Putamen (tissue), 1 donor: ENCODE results near the gene RACGAP1.

Experiments used
- DNase-seq: peaks from one replicate; pipeline ENCODE4 v3.0.0-alpha.2; 2016; ENCODE audit warnings: low spot score

Gene RACGAP1, protein sequence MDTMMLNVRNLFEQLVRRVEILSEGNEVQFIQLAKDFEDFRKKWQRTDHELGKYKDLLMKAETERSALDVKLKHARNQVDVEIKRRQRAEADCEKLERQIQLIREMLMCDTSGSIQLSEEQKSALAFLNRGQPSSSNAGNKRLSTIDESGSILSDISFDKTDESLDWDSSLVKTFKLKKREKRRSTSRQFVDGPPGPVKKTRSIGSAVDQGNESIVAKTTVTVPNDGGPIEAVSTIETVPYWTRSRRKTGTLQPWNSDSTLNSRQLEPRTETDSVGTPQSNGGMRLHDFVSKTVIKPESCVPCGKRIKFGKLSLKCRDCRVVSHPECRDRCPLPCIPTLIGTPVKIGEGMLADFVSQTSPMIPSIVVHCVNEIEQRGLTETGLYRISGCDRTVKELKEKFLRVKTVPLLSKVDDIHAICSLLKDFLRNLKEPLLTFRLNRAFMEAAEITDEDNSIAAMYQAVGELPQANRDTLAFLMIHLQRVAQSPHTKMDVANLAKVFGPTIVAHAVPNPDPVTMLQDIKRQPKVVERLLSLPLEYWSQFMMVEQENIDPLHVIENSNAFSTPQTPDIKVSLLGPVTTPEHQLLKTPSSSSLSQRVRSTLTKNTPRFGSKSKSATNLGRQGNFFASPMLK

DNA sequence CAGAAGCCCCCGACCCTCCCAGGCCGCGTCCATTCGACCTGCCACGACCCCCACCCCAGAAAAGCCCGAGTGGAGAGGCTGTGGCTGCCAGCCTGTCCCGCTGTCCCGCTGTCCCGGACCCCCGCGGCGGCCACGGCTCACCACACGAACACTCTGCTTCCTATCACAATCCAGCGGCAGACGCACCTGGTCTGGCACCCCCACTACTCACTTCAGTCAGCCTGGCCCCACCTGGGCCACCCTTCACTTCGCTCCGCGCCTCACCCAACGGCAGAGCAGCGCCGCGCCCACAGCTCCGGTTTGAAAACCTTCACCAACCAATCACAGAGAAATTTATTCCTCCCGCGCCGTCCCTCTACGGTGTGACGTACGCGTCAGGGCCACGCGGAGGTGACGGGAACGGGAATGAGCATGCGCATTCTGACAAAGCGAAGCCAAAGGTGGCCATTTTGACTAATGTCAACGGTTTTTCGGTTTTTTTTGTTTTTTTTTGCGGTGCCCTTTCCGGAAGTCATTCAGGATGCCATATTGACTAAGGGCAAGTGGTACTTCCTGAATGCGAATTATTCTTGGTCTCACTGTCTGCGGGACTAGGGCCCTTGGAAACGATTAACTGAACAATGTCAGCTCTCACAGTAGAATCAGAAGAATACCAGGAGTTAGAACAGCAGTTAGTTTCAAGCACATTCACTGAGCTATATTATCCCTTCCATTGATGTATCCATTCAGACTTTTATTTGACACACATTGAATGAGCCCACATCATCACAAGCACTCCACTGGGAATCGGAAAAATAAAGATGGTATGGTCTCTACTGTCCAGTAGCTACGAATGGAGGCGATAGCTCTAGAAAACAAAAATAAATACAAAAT lies at the start of gene RACGAP1:
RACGAP1 (minus strand) TSS at position 308 of the 873 bp plus-strand sequence. CDS start 8,779 bp downstream, outside the sequence.
- DNase-seq = peak; percentile 97

DNA sequence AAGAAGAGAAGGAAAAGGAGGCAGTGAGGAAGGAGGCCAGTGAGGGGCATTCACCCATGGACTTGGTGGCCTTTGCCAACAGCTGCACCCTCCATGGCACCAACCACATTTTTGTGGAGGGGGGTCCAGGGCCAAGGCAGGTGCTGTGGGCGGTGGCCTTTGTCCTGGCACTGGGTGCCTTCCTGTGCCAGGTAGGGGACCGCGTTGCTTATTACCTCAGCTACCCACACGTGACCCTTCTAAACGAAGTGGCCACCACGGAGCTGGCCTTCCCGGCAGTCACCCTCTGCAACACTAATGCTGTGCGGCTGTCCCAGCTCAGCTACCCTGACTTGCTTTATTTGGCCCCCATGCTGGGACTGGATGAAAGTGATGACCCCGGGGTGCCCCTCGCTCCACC lies 48.4 kb upstream of the RACGAP1 start:
- DNase-seq = no peak

DNA sequence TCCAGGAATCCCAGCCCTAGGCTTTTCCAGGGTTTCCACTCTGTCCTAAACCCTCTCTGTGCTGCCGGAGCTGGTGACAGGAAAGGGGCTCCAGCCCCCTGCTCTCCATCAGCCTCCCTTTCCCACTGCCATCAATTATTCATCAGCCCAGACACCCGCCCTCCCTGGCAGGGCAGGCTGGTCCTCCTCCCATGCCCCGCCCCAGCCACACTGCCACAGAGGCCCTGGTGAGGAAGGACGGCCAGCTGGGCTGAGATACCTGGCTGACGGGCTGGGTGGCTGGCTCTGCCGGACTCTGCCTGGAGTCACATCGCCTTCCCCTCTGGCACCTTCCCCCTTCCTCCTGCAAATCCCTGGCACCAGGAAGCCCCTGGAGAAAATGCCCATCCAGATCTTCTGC lies 47.9 kb upstream of the RACGAP1 start:
- DNase-seq = no peak

DNA sequence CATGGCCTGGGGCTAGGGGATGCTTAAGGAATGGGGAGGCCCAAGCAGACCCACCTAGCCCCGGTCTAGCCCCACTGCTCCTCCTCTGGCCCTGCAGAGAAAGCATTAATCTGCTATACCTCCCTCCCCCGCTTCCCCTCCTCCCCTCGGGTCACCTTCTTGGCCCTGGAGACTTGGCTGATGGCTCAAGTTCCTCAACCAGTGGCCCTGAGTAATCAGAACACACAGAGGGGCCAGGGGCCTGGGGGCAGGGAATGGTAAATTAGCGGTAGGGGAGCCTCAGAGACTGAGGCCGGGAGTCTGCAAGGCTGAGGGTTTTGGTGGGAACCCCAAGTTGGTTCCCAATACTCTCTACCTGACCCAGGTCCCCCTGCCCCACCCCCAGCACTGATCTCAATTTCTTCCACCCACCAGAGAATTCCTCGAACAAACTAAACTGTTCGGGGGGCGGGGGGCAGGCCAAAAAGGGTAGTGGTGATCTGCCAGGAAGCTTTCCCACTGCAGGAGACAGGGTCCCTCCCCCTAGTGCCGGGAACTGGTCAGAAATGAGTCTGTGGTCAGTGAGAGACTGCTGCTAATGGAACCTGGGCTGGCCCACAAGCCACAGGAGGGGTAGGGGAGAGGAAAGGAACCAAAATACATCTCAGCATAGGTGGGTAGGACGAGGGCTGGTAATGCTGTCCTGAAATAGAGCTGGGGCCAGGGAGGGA lies 47.1 kb upstream of the RACGAP1 start:
- DNase-seq = no peak

DNA sequence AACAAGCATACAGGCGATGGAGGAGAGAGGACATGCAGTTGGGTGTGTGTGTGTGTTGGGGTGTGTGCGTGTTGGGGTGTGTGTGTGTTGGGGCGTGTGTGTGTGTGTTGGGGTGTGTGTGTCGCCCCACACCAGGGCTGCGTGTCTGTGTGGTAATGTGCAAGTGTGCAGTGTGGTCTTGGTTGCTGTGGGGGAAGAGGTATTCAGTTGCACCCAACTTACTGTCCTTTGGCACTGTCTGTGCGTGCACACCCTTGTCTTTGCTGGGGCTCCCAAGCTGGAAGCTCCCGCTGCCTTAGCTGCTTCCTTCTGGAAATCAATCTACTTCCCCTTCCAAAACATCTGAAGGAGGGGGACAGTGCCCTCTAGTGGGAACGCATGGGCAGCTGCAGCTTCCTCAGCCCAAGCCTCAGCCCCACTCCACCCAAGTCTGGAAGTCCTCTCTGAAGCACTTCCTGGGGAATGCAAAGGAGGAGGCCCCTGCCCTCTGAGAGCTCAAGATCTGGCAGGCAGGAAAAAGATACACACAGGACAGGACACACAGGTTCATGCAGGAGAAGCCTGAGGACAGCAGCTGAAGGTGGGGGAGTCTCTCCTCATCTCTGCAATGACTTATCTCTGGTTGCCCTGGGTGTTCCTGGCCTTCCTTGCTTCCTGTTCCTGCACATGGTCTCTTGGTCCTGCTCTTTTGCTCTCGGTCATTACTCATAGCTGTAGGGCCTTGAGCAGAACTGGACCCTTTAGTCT lies 45.2 kb upstream of the RACGAP1 start:
- peak; percentile 82 for DNase-seq

DNA sequence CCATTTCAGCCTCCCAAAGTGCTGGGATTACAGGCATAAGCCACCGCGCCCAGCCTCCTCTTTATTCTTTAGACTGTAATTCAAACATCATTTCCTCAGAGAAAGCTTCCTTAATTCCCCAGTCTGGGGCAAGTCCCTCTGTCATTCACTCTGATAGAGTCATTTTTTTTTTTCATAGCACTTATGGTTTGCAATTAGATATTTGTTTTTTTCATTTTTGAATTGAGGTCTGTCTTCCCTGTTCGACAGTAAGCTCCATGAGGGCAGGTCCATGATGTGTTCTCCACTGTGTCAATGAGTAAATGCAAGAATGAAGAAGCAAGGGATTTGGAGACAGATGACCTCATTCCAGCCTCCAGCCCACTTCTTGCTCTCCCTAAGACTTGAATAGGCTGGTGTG lies 44.2 kb upstream of the RACGAP1 start:
- DNase-seq = no peak

DNA sequence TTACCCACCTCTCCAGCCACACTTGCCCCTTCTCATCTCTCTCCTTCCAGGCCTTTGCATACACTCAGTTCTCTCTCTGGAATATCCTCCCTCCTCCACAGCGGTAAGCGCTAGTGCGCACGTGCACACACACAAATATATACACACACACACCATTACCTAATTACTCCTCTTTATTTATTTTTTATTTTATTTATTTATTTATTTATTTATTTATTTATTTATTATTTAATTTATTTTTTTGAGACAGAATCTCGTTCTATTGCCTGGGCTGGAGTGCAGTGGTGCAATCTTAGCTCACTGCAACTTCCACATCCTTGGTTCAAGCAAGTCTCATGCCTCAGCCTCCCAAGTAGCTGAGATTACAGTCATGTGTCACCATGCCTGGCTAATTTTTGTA lies 43.8 kb upstream of the RACGAP1 start:
- DNase-seq = no peak

DNA sequence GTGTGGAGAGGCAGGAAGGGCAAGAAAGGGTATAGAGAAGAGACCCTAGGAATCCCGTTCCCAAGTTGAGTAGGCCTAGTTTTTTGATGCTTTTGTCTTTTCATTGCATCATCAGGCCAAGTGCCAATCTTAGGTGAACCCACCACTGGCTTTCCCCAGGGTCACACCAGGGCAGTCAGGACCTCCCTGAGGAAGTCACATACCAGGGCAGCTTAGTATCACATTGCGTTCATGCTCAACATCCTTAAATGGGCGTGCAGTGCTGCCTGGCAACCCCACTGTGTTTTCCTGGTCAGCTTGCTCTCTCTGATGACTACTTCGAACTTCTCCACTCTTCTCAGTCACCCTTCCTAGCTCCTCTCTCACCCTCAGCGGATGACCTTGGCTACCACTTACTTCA lies 41.1 kb upstream of the RACGAP1 start:
- no peak for DNase-seq

DNA sequence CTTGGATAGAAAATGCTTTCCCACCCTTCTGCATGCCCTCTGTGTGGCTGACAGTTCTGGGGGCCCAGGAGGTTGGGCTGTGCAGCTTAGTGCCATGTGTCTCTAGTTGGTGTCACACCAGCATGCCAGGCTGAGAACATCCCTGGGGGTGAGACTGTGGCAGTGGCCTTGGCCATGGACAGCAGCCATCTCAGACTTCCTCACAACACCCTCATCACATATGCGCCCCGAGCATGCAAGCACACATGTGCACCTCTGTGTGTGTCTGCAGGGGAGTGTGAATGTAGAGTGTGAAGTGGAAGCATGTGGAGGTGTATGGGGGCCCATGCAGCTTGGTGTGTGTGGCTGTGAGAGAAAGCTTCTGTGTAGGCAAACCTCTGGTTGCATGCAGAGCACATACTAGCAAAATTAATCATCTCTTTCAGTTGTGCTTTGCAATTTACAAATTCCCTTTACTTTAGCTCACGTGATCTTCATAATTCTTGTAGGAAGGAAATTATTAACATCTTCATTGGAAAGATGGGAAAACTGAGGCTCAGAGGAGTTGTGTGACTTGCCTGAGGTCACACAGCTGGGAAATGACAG lies 40.5 kb upstream of the RACGAP1 start:
- no peak for DNase-seq

DNA sequence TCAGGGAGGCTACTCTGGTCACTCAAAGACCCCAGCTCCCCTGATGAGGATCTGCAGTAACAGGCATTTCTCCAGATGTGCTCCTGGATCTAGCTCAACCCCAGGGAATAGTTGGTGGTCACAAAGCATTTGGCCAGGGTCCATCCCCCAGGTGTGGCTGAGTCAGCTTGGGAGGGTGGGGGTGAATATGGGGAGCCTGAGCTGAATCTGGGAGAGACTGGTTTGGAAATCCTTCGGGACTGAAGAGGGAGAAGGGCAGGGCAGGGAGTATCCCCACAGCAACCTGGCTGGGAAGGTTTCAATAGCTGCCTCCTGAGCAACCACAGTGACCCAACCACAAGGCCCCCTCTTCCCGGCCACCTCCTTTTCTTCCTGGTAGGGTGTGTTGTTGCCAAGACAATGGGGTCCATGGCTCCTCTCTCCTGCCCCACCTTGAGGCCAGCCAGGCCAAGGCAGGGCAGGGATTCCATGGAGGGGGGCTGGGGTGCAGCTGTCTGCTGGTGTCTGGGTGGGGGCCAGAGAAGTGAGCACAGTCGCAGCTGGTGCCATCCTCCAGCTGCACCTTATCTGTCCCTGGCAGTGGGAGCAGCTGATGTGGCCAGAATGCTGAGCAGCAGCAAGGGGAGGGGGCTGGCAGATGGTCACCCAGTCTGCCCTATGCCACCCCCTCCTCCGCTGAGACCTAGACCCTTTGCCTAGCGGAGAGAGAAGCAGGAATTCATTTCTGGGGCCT lies 37.6 kb upstream of the RACGAP1 start:
- DNase-seq = no peak

DNA sequence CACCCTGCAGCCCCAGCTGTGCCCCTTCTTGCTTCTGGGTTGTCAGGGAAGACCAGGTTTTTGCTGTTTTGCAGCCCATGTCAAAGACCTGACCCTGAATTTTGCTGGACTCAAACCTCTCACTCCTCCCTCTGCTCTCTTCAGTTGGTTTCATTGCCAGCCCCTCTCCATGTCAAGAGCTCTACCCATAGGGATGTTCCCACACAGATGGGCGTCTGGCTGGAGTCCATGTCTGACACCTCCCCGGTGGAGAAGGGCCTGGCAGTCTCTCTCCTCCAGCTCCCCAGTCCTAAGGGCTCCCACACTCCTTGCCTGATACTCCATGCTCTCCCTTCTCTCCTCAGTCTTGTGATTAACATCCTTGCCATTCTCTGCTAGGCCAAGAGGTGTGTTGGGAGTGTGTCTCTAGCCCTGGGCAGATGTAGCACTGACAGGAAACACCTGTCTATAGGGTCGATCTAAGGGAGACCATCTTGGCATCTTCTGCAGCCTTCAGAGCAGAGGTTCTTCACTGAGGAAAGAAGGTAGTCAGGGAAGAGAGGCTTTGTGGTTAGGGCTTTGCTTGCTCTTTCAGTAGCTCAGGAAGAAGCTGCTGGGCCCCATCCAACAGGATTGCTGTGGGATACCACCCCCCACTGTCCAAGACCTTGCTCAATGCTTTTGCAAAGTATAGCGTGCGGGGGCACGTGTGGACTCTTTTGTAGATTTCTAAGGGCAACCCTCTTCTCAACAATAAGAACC lies 36.8 kb upstream of the RACGAP1 start:
- no peak for DNase-seq

DNA sequence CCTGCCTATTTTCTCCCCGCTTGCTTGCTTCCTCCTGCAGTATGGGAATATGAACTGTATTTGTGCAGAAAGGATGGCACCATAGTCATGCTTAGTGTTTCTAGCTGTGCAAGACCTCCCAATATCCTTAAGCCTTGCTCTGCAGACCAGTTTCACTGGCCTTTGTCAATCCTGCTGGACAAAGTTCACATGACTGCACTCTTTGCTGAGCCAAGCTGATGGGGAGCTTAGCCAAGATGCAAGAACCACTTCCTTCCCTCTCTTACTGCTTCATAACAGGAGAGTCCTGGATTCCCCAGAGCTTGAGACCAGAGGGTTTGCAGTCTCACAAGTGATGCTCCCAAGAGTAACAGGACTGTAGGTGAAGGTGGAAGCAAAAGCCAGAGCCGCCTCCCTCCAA lies 35.9 kb upstream of the RACGAP1 start:
- no peak for DNase-seq

DNA sequence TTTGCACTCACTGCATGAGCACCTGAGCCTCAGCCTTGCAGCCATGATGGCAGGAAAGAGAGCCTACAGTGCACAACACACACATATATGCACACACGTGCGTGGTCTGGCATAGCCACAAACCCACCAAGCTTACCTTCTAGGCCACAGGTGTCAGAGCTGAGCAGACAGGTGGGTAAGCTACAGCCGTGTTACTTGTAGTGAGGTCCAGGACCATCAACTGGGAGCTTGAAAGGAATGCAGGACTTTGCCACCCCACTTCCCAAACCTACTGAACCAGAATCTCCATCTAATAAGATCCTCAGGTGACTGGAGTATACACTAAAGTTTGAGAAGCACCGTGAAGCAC lies 34.8 kb upstream of the RACGAP1 start:
- no peak for DNase-seq

DNA sequence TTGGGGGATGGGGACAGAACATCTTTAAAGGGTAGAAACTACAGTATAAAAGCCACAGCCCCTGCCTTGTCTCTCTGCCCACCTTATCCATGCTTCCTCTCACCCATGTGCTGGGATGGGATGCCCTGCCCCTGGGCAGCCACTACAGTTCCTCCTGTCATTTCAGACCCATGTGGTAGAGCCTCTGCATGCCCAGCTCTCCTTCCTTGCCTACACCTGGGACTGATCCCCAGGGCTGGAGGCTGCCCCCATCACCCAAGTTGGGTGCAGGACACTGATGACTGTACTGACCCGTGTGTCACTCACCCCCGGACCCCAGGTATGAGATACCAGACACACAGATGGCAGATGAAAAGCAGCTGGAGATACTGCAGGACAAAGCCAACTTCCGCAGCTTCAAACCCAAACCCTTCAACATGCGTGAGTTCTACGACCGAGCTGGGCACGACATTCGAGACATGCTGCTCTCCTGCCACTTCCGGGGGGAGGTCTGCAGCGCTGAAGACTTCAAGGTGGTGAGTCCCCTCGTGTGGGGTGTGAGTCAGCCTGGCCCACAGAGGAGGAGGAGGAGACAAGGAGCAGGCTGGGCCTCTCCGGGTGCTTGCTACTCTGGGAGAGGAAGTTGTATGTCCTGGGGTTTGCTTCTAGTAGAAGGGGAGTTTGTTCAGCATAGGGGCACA lies 34.3 kb upstream of the RACGAP1 start:
- DNase-seq = no peak

DNA sequence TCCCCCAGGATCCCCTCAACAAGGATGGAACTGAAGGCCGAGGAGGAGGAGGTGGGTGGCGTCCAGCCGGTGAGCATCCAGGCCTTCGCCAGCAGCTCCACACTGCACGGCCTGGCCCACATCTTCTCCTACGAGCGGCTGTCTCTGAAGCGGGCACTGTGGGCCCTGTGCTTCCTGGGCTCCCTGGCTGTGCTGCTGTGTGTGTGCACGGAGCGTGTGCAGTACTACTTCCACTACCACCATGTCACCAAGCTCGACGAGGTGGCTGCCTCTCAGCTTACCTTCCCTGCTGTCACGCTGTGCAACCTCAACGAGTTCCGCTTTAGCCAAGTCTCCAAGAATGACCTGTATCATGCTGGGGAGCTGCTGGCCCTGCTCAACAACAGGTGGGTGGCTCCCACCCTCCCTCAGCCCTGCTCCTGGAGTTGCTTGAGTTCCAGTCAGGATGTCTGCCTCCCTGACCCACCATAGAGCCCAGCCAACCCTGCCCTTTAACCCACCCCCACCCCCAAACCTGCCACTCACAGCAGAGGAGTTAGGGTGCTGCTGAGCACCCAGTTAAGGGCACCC lies 33.5 kb upstream of the RACGAP1 start:
- no peak for DNase-seq

DNA sequence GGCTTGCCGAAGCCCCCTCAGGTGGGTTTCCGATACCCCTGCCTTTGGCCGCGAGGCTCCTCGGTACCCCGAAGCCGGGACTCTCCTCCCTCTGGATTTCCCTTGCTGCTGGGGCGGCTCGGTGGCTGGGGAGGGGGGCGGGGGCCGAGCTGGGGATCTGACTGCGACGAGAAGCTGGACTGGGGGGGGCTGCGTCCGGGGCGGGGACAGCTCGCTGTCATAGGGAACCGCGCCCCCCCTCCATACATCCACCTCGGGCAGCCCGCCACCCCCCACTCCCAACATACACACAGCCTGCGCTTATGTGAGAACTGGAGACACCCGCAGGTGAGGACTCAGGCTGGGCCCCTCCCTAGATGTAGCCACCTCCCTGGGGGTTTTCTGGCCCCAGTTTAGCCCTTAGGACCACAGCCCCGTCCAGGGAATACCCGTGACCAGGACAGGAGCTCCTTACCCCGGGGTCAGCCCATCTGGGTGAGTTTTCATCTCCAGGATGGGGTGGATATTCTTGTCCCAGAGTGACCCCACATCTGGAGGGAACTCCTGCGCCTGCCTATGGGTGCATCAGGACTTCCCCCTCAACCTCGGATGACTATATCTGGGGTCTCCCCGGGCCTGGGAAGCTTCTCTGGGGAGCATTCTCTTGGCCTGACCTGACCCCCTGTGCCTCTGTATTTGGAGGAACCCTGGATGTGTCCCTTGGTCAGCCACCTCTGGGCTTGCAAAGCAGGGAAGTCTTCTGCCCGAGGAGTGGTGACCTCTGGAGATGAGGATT lies 32.8 kb upstream of the RACGAP1 start:
- no peak for DNase-seq

DNA sequence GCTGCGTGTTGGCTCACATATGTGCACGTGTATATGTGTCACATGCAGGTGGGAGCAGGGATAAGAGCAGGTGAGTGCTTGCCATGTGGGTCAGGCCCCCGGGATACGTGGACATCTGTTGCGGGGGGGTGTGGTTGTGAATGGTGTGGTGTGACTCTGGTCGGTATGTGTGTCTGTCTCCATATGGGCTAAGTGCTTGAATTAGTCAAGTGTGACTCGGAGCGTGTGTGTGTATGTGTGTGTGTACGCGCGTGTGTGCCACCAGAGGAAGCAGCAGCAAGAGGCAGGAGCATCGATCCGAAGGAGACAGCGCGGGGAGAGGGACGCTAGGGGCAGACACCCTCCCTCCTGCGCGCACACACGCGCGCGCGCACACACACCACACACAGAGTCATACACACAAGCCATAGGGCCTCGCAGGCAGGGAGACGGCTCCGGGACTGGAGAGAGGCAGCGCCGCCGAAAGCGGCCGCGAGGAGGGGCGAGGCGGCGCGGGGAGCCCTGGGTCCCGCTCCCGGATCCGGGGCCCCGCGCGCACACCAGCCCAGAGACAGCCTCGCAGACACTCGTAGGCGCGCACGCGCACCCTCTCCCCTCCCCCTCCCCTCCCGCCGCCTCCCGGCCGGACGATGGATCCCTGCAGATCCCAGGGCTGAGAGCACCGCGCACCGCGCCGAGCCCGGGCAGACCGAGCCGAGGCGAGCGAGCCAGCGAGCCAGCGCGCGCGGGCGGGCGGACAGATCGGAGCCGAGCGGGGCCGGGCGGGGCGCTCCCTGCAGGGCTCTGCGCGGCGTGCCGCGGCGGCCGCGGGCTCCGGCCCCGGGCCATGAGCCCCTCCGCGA lies 31.9 kb upstream of the RACGAP1 start, which contains the start of gene ASIC1:
ASIC1 (plus strand) TSS at position 597 of the 842 bp plus-strand sequence. CDS start 1,171 bp downstream, outside the sequence.
- DNase-seq = peak; percentile 73
